Stimulated activated naive CD8-positive, alpha-beta T cell treated with anti-CD3 and anti-CD28 coated beads, Interleukin-15, Interleukin-2, amounts not matched to agents 100 ng/mL and 50 ng/mL, for 24 hours (primary cell): ENCODE results near the gene OR2AE1.
"Not testable (repeated sequence)": the region's sequence is repeated elsewhere in the genome, so short reads cannot be mapped to it uniquely, and the experiment has no call there.

Experiments used
- H3K27ac Mint-ChIP-seq: one replicate; pipeline ENCODE4 v1.8.0; 2021; ENCODE audit warnings: mild to moderate bottlenecking, mixed read lengths
- H3K27me3 Mint-ChIP-seq: one replicate; pipeline ENCODE4 v1.8.0; 2021; ENCODE audit warnings: mixed read lengths
- H3K36me3 Mint-ChIP-seq: one replicate; pipeline ENCODE4 v1.8.0; 2021; ENCODE audit warnings: low read depth, mixed read lengths
- H3K4me1 Mint-ChIP-seq: one replicate; pipeline ENCODE4 v1.8.0; 2021; ENCODE audit warnings: low read depth, mixed read lengths
- H3K4me3 Mint-ChIP-seq: one replicate; pipeline ENCODE4 v1.8.0; 2021; ENCODE audit warnings: mild to moderate bottlenecking, mixed read lengths
- H3K9me3 Mint-ChIP-seq: one replicate; pipeline ENCODE4 v1.8.0; 2021; ENCODE audit warnings: mixed read lengths

OR2AE1 gene, protein sequence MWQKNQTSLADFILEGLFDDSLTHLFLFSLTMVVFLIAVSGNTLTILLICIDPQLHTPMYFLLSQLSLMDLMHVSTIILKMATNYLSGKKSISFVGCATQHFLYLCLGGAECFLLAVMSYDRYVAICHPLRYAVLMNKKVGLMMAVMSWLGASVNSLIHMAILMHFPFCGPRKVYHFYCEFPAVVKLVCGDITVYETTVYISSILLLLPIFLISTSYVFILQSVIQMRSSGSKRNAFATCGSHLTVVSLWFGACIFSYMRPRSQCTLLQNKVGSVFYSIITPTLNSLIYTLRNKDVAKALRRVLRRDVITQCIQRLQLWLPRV

DNA sequence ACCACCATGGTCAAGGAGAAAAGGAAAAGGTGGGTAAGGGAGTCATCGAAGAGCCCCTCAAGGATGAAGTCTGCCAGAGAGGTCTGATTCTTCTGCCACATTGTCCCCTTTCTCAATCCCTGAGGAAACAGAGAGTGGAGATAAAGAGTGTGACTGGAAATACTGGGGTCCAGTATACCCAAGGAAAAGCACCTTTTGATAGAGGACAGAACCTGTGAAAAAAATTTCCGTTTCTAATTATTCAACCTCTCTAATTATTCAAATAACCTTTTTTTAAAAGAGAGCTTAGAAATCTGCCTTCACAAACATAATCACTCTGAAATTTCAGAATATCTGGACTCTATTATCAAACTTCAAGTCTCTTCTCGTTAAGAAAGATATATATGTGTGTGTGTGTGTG is at the start of gene OR2AE1:
TSS of gene OR2AE1 (minus strand) at position 101 of the 400 bp plus-strand sequence. CDS start at position 101, 0 bp downstream.
- H3K27ac Mint-ChIP-seq = no peak within 1 kb of the TSS

DNA sequence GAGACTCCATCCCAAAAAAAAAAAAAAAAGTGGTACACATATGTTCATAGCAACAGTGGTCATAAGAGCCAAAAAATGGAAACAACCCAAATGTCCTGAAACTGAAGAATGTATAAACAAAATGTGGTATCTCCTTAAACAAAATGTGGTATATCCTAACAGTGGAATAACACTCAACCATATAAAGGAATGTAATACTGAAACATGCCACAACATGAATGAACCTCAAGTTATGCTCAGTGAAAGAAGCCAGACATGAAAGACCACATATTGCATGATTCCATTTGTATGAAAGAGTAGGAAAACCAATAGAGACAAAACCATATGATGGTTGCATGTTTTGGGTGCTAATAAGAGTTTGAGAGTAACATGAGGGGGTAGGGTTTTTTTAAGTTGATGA is 49.5 kb upstream of the OR2AE1 start:
- Mint-ChIP-seq H3K4me1 (peaks cover 24% of the 10 kb centered on the region), H3K36me3 (peaks cover 11% of the 10 kb centered on the region), H3K27me3 (peaks cover 22% of the 10 kb centered on the region), H3K9me3 (no peaks in the 10 kb centered on the region), H3K4me3 (no peak overlapping the region), H3K27ac (no peak overlapping the region)

More for the DNA sequence above, at the start of gene OR2AE1:
- Mint-ChIP-seq H3K27me3 (no peaks in the 10 kb centered on the region), H3K4me1 (no peaks in the 10 kb centered on the region), H3K9me3 (no peaks in the 10 kb centered on the region), H3K4me3 (no peak within 1 kb of the TSS), H3K36me3 (peaks cover 6% of the 10 kb centered on the region)

DNA sequence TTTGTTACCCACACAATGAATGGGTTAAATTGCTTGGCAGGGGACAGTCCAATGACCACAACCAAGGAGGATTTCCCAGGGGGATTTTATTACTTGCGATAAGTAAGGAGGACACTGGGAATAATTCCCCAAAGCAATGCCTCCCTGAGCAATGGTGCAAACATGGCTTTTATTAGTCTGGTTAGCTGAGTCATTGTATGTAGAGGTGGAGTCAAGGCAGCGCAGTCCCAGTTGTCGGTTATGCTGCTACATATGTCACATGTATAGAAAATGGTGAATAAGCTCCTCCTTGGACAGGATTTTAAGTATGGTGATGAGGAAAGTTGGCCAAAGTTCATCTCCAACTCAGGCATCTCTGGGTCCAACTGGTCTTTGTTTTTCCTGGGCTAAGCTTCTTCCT is 46.4 kb upstream of the OR2AE1 start:
- peaks cover 11% of the 10 kb centered on the region for H3K36me3 Mint-ChIP-seq
- no peak overlapping the region for H3K4me3 Mint-ChIP-seq
- H3K27me3 Mint-ChIP-seq = peaks cover 15% of the 10 kb centered on the region
- H3K27ac Mint-ChIP-seq = no peak overlapping the region
- H3K4me1 Mint-ChIP-seq = peaks cover 19% of the 10 kb centered on the region
- H3K9me3 Mint-ChIP-seq = no peaks in the 10 kb centered on the region

DNA sequence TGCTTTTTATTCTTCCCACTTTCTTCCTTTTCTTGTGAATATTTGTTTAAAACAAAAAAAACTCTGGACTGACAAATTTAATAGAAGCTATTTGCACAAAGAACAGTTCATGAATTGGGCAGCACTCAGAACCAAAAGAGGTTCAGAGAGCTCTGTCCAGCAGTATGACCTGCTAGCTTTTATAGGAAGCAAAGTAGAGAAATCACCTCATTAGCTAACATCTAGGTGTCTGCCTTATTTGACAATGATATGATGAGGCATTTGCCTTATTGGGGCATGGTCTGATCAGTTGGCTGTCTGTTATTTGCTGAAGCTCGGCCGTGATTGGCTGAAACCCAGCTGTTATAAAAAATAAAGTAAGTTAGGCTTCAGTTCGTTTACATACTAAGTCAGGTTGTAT is 43.3 kb upstream of the OR2AE1 start:
- Mint-ChIP-seq H3K4me1 (peaks cover 41% of the 10 kb centered on the region), H3K4me3 (peak overlapping the region; percentile 94), H3K36me3 (peaks cover 27% of the 10 kb centered on the region), H3K27me3 (no peaks in the 10 kb centered on the region), H3K9me3 (no peaks in the 10 kb centered on the region), H3K27ac (peak overlapping the region; percentile 96)

DNA sequence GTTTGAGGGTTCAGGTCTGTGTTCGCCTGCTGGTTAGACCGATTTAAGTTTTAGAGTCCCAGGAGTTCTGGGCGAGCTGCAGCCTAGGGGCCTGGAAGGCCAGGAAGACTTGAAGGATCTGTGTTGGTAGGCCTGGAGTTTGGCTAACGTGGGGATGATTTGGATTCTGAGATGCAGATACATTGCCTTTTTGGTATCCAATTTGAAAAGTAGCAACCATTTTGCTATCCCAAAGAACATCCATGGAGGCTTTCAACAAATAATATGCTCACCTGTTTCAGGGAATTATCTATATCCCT is 42.9 kb upstream of the OR2AE1 start:
- no peaks in the 10 kb centered on the region for H3K9me3 Mint-ChIP-seq
- H3K36me3 Mint-ChIP-seq = peaks cover 27% of the 10 kb centered on the region
- peak overlapping the region; percentile 94 for H3K4me3 Mint-ChIP-seq
- no peaks in the 10 kb centered on the region for H3K27me3 Mint-ChIP-seq
- peaks cover 44% of the 10 kb centered on the region for H3K4me1 Mint-ChIP-seq
- H3K27ac Mint-ChIP-seq = peak overlapping the region; percentile 96

DNA sequence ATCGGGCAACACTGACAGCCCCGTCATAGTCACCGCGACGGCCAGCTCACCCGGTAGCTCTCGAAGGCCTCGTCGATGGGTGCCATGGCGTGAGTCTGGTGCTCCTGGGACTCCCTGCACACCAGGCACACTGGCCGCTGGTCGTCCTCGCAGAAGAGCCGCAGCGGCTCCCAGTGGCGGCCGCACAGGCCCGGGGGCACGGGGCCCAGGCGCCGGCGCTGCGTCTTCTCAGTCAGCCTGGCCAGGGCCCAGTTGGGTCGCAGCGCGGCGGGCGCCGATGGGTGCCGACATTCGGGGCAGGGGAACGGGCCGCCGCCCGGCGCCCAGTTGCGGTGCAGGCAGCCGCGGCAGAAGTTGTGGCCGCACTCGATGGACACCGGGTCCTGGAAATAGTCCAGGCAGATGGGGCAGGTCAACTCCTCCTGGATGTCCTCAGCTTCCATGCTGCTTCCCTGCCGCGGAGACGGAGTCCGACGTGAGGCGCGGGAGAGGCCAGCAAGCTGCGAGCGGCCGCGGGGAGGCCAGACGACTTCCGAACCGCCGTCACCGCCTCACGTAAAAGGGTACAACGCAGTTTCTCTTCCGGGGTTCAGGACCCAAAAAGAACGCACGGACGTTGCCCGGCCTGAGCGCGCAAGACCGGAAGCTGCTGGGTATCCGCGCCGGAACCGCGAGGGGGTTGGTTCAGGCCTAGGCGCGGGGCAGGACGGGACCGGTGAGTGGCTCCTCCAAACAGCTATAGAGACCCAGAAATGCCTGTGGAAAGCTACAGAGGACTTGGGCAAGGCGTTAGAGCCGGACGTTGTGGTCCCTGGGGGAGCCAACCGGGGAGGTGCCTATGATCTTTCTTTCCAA is 42.4 kb upstream of the OR2AE1 start, which contains the start of gene TRIM4:
TSS of gene TRIM4 (minus strand) at position 572 of the 855 bp plus-strand sequence. CDS start at position 443, 129 bp downstream.
- H3K27me3 Mint-ChIP-seq = no peaks in the 10 kb centered on the region
- H3K9me3 Mint-ChIP-seq = no peaks in the 10 kb centered on the region
- peak within 1 kb of the TSS; percentile 94 for H3K4me3 Mint-ChIP-seq
- peaks cover 50% of the 10 kb centered on the region for H3K4me1 Mint-ChIP-seq
- H3K36me3 Mint-ChIP-seq = peaks cover 31% of the 10 kb centered on the region
- peak within 1 kb of the TSS; percentile 96 for H3K27ac Mint-ChIP-seq

DNA sequence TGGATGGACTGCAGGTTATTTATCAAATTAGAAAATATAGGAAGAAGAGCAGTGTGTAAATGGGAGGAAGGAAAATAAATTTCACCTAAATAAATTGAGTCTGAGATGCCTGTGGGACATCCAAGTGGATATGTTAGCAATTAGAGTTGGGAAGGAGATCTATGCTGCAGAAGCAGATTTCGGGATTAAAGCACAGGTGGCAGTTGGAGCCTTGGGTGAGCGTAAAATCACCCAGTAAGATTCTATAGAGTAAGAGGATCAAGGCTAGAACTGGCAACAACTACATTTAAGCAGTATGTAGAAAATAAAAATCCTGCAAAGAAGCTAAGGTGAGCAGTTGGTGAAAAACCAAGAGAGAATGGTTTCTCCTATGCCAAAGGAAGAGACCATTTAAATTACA is 34.1 kb upstream of the OR2AE1 start:
- Mint-ChIP-seq H3K36me3 (peaks cover 70% of the 10 kb centered on the region), H3K27ac (peak overlapping the region; percentile 18), H3K9me3 (no peaks in the 10 kb centered on the region), H3K4me1 (peaks cover 35% of the 10 kb centered on the region), H3K27me3 (no peaks in the 10 kb centered on the region), H3K4me3 (no peak overlapping the region)

DNA sequence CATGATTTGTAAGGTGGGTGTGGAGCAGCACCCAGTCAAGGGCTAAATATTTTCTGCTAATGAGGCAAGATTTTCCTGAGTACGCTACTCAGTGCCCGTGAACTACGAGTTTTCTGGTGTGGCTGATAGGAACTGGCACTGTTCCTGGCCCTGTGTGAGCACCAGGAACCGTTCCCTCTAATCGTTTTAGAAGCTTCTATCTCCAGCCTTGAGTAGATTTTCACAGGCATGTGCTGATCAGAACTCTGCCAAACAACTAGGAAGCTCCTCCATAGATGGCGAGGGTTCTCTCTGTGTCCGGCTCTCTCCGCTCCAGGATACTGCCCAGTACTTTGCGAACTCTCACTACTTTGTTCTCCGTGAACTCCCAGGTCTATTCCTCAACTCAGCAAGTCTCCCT is 24.7 kb upstream of the OR2AE1 start:
- Mint-ChIP-seq H3K27me3 (no peaks in the 10 kb centered on the region), H3K36me3 (peaks cover 82% of the 10 kb centered on the region), H3K27ac (no peak overlapping the region), H3K9me3 (no peaks in the 10 kb centered on the region), H3K4me1 (peaks cover 7% of the 10 kb centered on the region), H3K4me3 (no peak overlapping the region)

DNA sequence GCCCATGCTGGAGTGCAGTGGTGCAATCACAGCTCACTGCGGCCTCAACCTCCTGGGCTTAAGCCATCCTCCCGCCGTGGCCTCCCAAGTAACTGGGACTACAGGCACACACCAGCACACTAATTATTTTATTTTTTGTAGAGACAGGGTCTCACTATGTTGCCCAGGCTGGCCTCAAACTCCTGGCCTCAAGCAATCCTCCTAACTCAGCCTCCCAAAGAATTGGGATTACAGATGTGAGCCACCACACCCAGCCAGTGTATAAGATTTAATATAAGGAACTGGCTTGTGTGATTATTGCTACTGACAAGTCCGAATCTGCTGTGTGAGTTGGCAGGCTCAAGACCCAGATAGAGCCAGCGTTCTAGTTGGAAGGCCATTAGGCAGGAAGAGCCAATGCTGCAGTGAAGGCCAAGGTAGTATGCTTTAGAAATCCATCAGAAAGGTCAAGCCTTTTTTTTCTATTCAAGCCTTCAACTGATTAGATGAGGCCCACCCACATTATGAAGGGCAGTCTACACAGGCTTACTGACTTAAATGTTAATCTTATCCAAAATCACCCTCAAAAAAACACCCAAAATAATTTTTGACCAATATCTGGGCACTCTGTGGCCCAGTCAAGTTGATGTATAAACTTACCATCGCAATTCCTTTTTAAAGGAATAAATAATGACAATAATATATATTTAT is 23.1 kb upstream of the OR2AE1 start:
- Mint-ChIP-seq H3K4me1 (peaks cover 7% of the 10 kb centered on the region), H3K9me3 (no peaks in the 10 kb centered on the region), H3K4me3 (no peak overlapping the region), H3K27ac (no peak overlapping the region), H3K36me3 (peaks cover 67% of the 10 kb centered on the region), H3K27me3 (no peaks in the 10 kb centered on the region)

DNA sequence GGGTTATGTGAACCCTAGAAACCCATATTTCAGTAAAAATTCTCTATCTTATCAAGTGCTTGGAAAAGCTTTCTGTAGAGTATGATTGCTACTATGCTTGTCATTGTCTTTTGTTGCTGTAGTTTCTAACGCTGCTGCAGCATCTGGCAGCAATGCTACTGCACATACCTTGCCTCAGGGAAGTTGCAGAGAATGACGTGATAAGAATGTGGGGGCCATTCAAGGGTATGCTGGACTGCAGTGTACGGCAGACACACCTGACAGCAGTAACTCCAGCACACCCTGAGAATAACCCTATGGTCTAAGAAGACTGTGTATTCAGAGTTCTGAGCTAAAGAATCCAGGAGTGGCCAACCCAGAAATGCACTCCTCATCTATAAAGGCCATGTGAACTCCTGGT is 22.0 kb upstream of the OR2AE1 start:
- Mint-ChIP-seq H3K27ac (no peak overlapping the region), H3K9me3 (no peaks in the 10 kb centered on the region), H3K4me1 (peaks cover 7% of the 10 kb centered on the region), H3K36me3 (peaks cover 58% of the 10 kb centered on the region), H3K27me3 (no peaks in the 10 kb centered on the region), H3K4me3 (no peak overlapping the region)

DNA sequence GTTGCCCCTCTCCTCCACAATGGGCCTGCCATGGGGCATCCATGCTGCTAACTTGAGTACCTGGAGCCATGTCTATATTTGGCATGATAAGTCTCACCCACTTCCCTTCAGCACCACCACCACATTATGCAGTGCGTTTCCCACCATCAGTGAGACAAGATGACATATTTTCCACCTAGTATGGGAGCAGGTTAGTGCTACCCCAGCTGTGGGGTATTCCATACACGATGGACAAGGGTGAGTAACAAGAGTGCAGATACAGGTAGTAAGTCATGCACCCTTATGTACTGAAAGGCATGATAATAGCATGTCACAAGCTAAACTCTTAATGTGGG is 21.2 kb upstream of the OR2AE1 start:
- Mint-ChIP-seq H3K9me3 (no peaks in the 10 kb centered on the region), H3K4me3 (no peak overlapping the region), H3K4me1 (peaks cover 7% of the 10 kb centered on the region), H3K36me3 (peaks cover 49% of the 10 kb centered on the region), H3K27ac (no peak overlapping the region), H3K27me3 (no peaks in the 10 kb centered on the region)

DNA sequence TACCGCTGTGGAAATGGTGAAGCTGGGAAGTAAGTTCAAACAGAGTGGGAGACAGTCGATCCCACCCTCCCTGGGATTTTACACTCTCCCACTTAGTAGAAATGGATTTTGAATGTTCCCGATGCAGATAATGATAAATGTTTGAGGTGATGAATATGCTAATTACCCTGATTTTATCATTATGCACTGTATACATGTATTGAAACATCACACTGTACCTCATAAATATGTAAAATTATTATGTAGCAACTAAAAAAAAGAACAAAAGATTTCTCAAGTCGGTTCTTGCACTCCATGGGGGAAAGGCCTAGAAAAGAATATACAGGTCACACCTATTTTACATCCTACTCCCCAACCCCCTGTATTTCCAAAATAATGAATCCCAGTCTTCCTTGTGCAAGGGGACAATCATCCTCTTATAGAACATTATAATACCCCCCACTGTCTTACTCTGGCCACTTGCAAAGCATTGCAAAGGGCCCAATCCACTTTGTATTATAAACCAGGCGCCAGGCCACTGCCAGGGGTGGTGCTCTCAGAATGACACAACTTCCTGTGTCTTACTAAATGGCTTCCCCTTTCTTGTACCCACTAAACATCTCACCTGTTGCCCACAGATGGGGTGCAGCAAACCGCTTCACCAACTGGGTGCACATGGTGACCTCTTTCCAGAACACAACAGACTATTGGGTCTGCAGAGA is 20.6 kb upstream of the OR2AE1 start:
- Mint-ChIP-seq H3K36me3 (peaks cover 45% of the 10 kb centered on the region), H3K27me3 (no peaks in the 10 kb centered on the region), H3K4me1 (peaks cover 7% of the 10 kb centered on the region), H3K9me3 (no peaks in the 10 kb centered on the region), H3K27ac (no peak overlapping the region), H3K4me3 (no peak overlapping the region)

DNA sequence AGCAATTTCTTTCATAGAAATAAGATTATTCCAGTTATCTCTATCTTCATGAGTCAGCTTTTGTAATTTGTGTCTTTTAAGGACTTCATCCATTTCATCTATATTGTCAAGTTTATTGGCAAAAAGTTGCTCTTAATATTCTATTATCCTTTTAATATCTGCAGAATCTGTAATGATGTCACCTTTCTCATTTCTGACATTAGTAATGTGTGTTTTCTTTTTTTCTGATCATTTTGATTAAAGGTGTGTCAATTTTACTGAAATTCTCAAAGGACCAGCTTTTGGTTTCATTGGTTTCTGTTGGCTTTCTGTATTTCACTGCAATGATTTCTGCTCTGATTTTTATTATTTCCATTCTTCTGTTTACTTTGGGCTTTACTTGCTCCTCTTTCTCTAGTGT is 17.9 kb upstream of the OR2AE1 start:
- peaks cover 46% of the 10 kb centered on the region for H3K36me3 Mint-ChIP-seq
- H3K9me3 Mint-ChIP-seq = peaks cover 7% of the 10 kb centered on the region
- H3K27ac Mint-ChIP-seq = no peak overlapping the region
- H3K4me3 Mint-ChIP-seq = no peak overlapping the region
- H3K4me1 Mint-ChIP-seq = peaks cover 11% of the 10 kb centered on the region
- no peaks in the 10 kb centered on the region for H3K27me3 Mint-ChIP-seq

DNA sequence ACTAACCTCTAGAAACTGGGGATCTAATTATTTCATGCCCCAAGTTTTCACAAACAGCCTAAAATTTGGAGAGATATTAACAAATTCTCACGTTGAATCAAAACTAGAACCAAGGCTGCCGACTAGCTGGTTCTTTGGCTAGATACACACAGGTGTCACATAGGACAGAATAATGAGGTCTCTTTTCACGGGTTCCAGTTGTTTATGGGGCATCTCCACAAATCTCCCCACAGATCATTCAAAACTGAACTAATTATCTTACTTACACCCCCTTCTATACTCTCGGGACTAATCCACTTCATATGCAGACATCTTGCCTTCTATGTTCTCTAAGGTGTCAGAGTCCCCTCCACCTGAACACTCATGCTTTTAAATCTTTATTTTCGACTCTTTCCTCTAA is 16.4 kb upstream of the OR2AE1 start:
- peaks cover 42% of the 10 kb centered on the region for H3K36me3 Mint-ChIP-seq
- peaks cover 7% of the 10 kb centered on the region for H3K9me3 Mint-ChIP-seq
- no peak overlapping the region for H3K4me3 Mint-ChIP-seq
- H3K4me1 Mint-ChIP-seq = peaks cover 12% of the 10 kb centered on the region
- no peaks in the 10 kb centered on the region for H3K27me3 Mint-ChIP-seq
- no peak overlapping the region for H3K27ac Mint-ChIP-seq

DNA sequence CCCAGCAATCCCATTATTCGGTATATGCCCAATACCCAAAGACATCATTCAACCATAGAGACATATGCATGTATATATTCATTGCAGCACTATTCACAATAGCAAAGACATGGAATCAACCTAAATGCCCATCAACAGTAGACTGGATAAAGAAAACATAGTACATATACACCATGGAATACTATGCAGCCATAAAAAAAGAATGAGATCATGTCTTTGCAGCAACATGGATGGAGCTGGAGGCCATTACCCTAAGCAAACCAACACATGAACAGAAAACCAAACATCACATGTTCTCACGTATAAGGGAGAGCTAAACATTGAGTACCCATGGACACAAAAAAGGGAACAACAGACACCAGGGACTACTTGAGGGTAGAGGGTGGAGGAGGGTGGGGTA is 13.5 kb upstream of the OR2AE1 start:
- H3K36me3 Mint-ChIP-seq = peaks cover 38% of the 10 kb centered on the region
- not testable (repeated sequence) for H3K27me3 Mint-ChIP-seq, H3K9me3 Mint-ChIP-seq

More for the DNA sequence above, 13.5 kb upstream of the OR2AE1 start:
- not testable (repeated sequence) for H3K4me3 Mint-ChIP-seq, H3K27ac Mint-ChIP-seq, H3K4me1 Mint-ChIP-seq
